Measurements from ENCODE around the gene KCNQ1. TPM values are rescaled to one million over a fixed set of nuclear protein-coding genes. Genes with fewer than 3 reads are reported as not detected.

KCNQ1 gene
- total and polyA plus RNA-seq, 9 of the 15 experiments (the other 6 are each of a cell fraction or from before 2014, with no cell fraction given) = 0.44 TPM; not detected in 8

- ChIA-PET POLR2A (interaction anchor here (1.6 kb wide), 2 partner anchors 9 kb away, joined by 4 to 8 read pairs; partner anchors contain the start of gene KCNQ1OT1), CTCF (ENCODE audit: low intra/inter-chr PET ratio) (no interaction called here)
- FAIRE-seq = no peak
- H2AFZ ChIP-seq (ENCODE audit: low read depth, low read length) = 0 out of 2 replicates have a peak overlapping the region, but pooled peaks have one; percentile 67
- no peak for DNase-seq (ENCODE audit: extremely low read depth in 1 of 4, low spot score in 3 of 4)
- H3K36me3 ChIP-seq (ENCODE audit: control insufficient read depth, insufficient read depth, low read length) = no peaks in the 10 kb centered on the region
- H3K79me2 ChIP-seq (ENCODE audit: control insufficient read depth, insufficient read depth, low read length) = no peaks in the 10 kb centered on the region
- H3K4me2 ChIP-seq (ENCODE audit: insufficient read depth, low read length) = no peak overlapping the region
- no peaks in the 10 kb centered on the region for H3K9me1 ChIP-seq (ENCODE audit: control insufficient read depth, insufficient read depth, low read length)
- in situ Hi-C loops (cut with MboI) (no loop called here), intact Hi-C loops (cut with micrococcal nuclease) (no loop called here)
- H4K20me1 ChIP-seq (replicated peaks; ENCODE audit: control insufficient read depth, insufficient read depth, low read length) = no peaks in the 10 kb centered on the region
- H3K9ac ChIP-seq (ENCODE audit: insufficient read depth in 1 of 2, low read depth in 2 of 2, low read length in 2 of 2) = no peak overlapping the region
- H3K9me3 ChIP-seq (replicated peaks; ENCODE audit: control insufficient read depth, insufficient read depth, low read depth, low read length) = no peaks in the 10 kb centered on the region; the same call in 1 of the 2 replicates
- H3K4me3 ChIP-seq = no peak overlapping the region
- BruUV-seq (replicated peaks) = no TSS peak
- H3K27me3 ChIP-seq (ENCODE audit: control insufficient read depth in 2 of 2, insufficient read depth in 2 of 2, low read length in 2 of 2) = peaks cover 0 to 15% of the 10 kb centered on the region in 2 experiments; a peak in 1 of 5 replicates
- WGBS (ENCODE audit: insufficient coverage, low coverage, missing lambda C conversion rate) = 55% methylated on average over 10 of the region's 14 CpGs
- no peak for ATAC-seq
- H3K4me1 ChIP-seq (replicated peaks in 1 of 2; ENCODE audit: control insufficient read depth in 2 of 2, insufficient read depth in 2 of 2, low read length in 2 of 2) = peaks cover 0 to 12% of the 10 kb centered on the region in 2 experiments; a peak in 4 of 5 replicates
- H3K27ac ChIP-seq (ENCODE audit: extremely low read depth, low read depth, low read length) = no peak overlapping the region
- no peak for TF ChIP-seq PTBP1 (IDR thresholded peaks at IDR 0.05; ENCODE audit: low read depth, low read length)
- TF ChIP-seq ZNF140 (CRISPR knock-in tag; IDR thresholded peaks at IDR 0.05) = no peak
- TF ChIP-seq ZBTB49 (CRISPR knock-in tag; IDR thresholded peaks at IDR 0.05; ENCODE audit: borderline replicate concordance) = no peak
- TF ChIP-seq MYNN (IDR thresholded peaks at IDR 0.05) = no peak
- TF ChIP-seq MYNN (CRISPR knock-in tag; IDR thresholded peaks at IDR 0.05) = no peak
- no peak for TF ChIP-seq ETS2 (tag; IDR thresholded peaks at IDR 0.05; ENCODE audit: borderline replicate concordance, poor library complexity, severe bottlenecking)
- TF ChIP-seq CGGBP1 (CRISPR knock-in tag; IDR thresholded peaks at IDR 0.05) = no peak
- no peak for TF ChIP-seq CHD1 (IDR thresholded peaks at IDR 0.05; ENCODE audit: low read length)
- TF ChIP-seq ZFPM2 (CRISPR knock-in tag; IDR thresholded peaks at IDR 0.05) = no peak
- TF ChIP-seq E2F5 (CRISPR knock-in tag; IDR thresholded peaks at IDR 0.05) = no peak
- TF ChIP-seq CUX1 (CRISPR knock-in tag; IDR thresholded peaks at IDR 0.05) = no peak
- TF ChIP-seq CTBP1 (IDR thresholded peaks at IDR 0.05; ENCODE audit: borderline replicate concordance) = no peak
Observed at GRCh38 chr11:2708757-2709281, 264.0 kb downstream of the KCNQ1 start.
